Activated CD8-positive, alpha-beta memory T cell treated with anti-CD3 and anti-CD28 coated beads, Interleukin-2, amount 50 U/mL, for 4 hours (primary cell): ENCODE data around the gene GPR149.

ENCODE experiments used
- DNase-seq: peaks from one replicate; pipeline ENCODE4 v3.0.0-alpha.2; 2020

GPR149 gene

GRCh38 chr3:154345422-154346122, 84.4 kb downstream of the GPR149 start:
- no peak for DNase-seq

GRCh38 chr3:154338570-154338969, 91.4 kb downstream of the GPR149 start:
- DNase-seq: no peak

- no peak for DNase-seq
Measured at GRCh38 chr3:154338008-154338407, 92.0 kb downstream of the GPR149 start.

- no peak for DNase-seq
Measured at GRCh38 chr3:154334973-154335420, 95.0 kb downstream of the GPR149 start.

- no peak for DNase-seq
Measured at GRCh38 chr3:154327871-154328270, 102.1 kb downstream of the GPR149 start.

- no peak for DNase-seq
Measured at GRCh38 chr3:154324919-154325318, 105.1 kb downstream of the GPR149 start.

GRCh38 chr3:154323891-154324738, 105.9 kb downstream of the GPR149 start, which contains the start of gene DHX36:
DHX36 (minus strand) TSS chr3:154324487; CDS start chr3:154324416, 71 bp downstream.
- peak; percentile 90 for DNase-seq

GRCh38 chr3:154316974-154317767, 112.8 kb downstream of the GPR149 start:
- no peak for DNase-seq

- DNase-seq: no peak
Measured at GRCh38 chr3:154314152-154314551, 115.8 kb downstream of the GPR149 start.

GRCh38 chr3:154310840-154311239, 119.2 kb downstream of the GPR149 start:
- no peak for DNase-seq

- no peak for DNase-seq
Measured at GRCh38 chr3:154307363-154307762, 122.6 kb downstream of the GPR149 start.

GRCh38 chr3:154304936-154305335, 125.1 kb downstream of the GPR149 start:
- DNase-seq: no peak

- no peak for DNase-seq
Measured at GRCh38 chr3:154304116-154304786, 125.7 kb downstream of the GPR149 start.

- DNase-seq: no peak
Measured at GRCh38 chr3:154301561-154301960, 128.4 kb downstream of the GPR149 start.

GRCh38 chr3:154294016-154294415, 136.0 kb downstream of the GPR149 start:
- no peak for DNase-seq

GRCh38 chr3:154290187-154290586, 139.8 kb downstream of the GPR149 start:
- no peak for DNase-seq
